ENCODE results near the gene C16orf89.

DNA sequence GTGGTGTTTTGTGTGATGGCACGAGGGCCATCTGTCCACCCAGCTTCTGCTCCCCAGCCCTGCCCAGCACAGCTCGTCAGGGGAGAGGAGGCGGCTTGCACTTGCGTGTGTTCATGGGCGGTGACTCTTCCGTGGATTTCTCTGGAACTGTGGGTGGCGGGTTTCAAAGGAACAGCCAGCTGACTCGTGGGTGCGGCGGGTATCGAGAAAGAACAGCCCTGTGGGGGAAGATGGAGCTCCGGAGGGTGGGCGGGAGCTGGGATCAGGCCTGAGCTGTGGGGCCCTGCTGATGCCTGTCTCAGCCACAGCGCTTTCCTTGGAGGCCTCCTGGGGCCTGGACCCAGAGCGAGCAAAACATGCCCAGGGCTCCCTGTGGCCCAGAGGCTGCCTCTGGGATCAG, 45.2 kb downstream of the C16orf89 start:
- TF ChIP-seq, protein P1, sequence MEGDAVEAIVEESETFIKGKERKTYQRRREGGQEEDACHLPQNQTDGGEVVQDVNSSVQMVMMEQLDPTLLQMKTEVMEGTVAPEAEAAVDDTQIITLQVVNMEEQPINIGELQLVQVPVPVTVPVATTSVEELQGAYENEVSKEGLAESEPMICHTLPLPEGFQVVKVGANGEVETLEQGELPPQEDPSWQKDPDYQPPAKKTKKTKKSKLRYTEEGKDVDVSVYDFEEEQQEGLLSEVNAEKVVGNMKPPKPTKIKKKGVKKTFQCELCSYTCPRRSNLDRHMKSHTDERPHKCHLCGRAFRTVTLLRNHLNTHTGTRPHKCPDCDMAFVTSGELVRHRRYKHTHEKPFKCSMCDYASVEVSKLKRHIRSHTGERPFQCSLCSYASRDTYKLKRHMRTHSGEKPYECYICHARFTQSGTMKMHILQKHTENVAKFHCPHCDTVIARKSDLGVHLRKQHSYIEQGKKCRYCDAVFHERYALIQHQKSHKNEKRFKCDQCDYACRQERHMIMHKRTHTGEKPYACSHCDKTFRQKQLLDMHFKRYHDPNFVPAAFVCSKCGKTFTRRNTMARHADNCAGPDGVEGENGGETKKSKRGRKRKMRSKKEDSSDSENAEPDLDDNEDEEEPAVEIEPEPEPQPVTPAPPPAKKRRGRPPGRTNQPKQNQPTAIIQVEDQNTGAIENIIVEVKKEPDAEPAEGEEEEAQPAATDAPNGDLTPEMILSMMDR (IDR thresholded peaks at IDR 0.05 in 4 of 5, conservative IDR thresholded peaks at IDR 0.05 in 1 of 5) = no peak
- no peak for TF ChIP-seq POLR2A (IDR thresholded peaks at IDR 0.05)

Measured in gastrocnemius medialis (tissue), 4 donors.